Measurements from ENCODE around the gene SPPL2C. TPM values are rescaled to one million over a fixed set of nuclear protein-coding genes. Genes with fewer than 3 reads are reported as not detected.

The SPPL2C gene
- total and polyA plus RNA-seq, 10 of the 15 experiments (the other 5 are each of a cell fraction or from before 2014, with no cell fraction given): not detected

GRCh38 chr17:45863857-45864654, 19.4 kb downstream of the SPPL2C start:
- no peaks in the 10 kb centered on the region for H3K79me2 ChIP-seq (ENCODE audit: control insufficient read depth, insufficient read depth, low read length)
- DNase-seq (ENCODE audit: low read depth, low spot score) (no peak), FAIRE-seq (no peak), ATAC-seq (no peak)
- no peak overlapping the region for H3K4me2 ChIP-seq (ENCODE audit: control insufficient read depth, insufficient read depth)
- no TSS peak for BruUV-seq (replicated peaks)
- H3K4me1 ChIP-seq (ENCODE audit: control insufficient read depth, insufficient read depth, low read length): no peaks in the 10 kb centered on the region
- ChIA-PET CTCF (no interaction called here), RAD21 (ENCODE audit: unreplicated experiment) (no interaction called here), SMC1A (ENCODE audit: uncharacterized antibody, unreplicated experiment) (no interaction called here), POLR2A (no interaction called here)
- no peaks in the 10 kb centered on the region for H3K36me3 ChIP-seq (ENCODE audit: control insufficient read depth in 2 of 2, insufficient read depth in 2 of 2, low read length in 1 of 2)
- TF ChIP-seq CHD1 (IDR thresholded peaks at IDR 0.05; ENCODE audit: low read depth, low read length): no peak
- H2AFZ ChIP-seq (ENCODE audit: control insufficient read depth, low read depth, low read length): no peak overlapping the region
- H3K9ac ChIP-seq (ENCODE audit: control insufficient read depth, insufficient read depth, low read length): no peak overlapping the region
- H3K4me3 ChIP-seq: no peak overlapping the region
- in situ Hi-C loops (cut with MboI) (no loop called here), intact Hi-C loops (cut with micrococcal nuclease; ENCODE audit: unreplicated experiment) (no loop called here)
- no peaks in the 10 kb centered on the region; the same call in 1 of the 2 replicates for H4K20me1 ChIP-seq (ENCODE audit: control insufficient read depth, insufficient read depth)
- no peaks in the 10 kb centered on the region; the same call in 2 of the 3 replicates for H3K9me3 ChIP-seq (replicated peaks; ENCODE audit: control insufficient read depth, insufficient read depth, low read length)
- H3K27me3 ChIP-seq (replicated peaks in 1 of 2; ENCODE audit: control insufficient read depth in 2 of 2, insufficient read depth in 2 of 2, low read length in 1 of 2): peaks cover 0 to 5% of the 10 kb centered on the region in 2 experiments; a peak in 3 of 4 replicates
- 13% methylated on average over 6 of the region's 6 CpGs for WGBS (ENCODE audit: insufficient coverage, insufficient replicate concordance, low lambda C conversion rate, missing lambda C conversion rate)
- no peak overlapping the region for H3K27ac ChIP-seq (ENCODE audit: control insufficient read depth, insufficient read depth)

DNA sequence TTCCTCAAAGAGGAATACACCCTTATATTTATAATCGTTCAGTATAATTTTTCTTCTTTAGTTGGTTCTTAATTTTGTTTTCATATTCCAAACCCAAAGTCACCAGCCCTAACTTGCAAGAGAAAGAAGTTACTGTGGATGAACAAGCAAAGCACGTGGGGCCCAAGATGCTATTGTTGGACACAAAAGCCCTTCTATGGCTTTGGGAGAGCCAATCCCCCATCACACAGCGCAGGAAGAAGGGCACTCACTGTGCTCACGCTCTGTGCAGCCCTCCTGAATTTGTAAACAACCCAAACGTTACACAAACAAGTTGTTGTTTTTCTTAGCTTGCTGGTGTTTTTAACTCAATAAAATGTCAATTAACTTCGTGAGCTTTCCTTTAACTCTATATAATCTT, 22.5 kb downstream of the SPPL2C start:
- intact Hi-C loops (cut with micrococcal nuclease; ENCODE audit: unreplicated experiment): no loop called here
- H3K4me3 ChIP-seq: no peak overlapping the region
- H4K20me1 ChIP-seq (ENCODE audit: control insufficient read depth, insufficient read depth): no peaks in the 10 kb centered on the region
- TF ChIP-seq RAD21 (IDR thresholded peaks at IDR 0.05; ENCODE audit: insufficient read depth, low read depth, low read length) (no peak), TARDBP (IDR thresholded peaks at IDR 0.05; ENCODE audit: borderline replicate concordance) (no peak)
- TF ChIP-seq, protein P1, sequence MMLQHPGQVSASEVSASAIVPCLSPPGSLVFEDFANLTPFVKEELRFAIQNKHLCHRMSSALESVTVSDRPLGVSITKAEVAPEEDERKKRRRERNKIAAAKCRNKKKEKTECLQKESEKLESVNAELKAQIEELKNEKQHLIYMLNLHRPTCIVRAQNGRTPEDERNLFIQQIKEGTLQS (IDR thresholded peaks at IDR 0.05; ENCODE audit: borderline replicate concordance, extremely low read depth, low read depth, low read length): no peak
- no peaks in the 10 kb centered on the region for H3K4me1 ChIP-seq (ENCODE audit: control insufficient read depth, insufficient read depth, low read length)
- no peaks in the 10 kb centered on the region for H3K36me3 ChIP-seq (ENCODE audit: control insufficient read depth in 2 of 2, insufficient read depth in 2 of 2, low read length in 1 of 2)
- no peak overlapping the region for H3K9ac ChIP-seq (ENCODE audit: control insufficient read depth, insufficient read depth, low read length)
- BruUV-seq (replicated peaks): no TSS peak
- no peak overlapping the region for H2AFZ ChIP-seq (ENCODE audit: control insufficient read depth, low read depth, low read length)
- DNase-seq (ENCODE audit: low read depth, low spot score) (no peak), FAIRE-seq (no peak), ATAC-seq (no peak)
- H3K27ac ChIP-seq (ENCODE audit: control insufficient read depth, insufficient read depth): no peak overlapping the region
- ChIA-PET CTCF (interaction anchor here (1.5 kb wide), 1 partner anchor 15 kb away, joined by 4 read pairs; no protein-coding TSS in a partner anchor), RAD21 (ENCODE audit: unreplicated experiment) (no interaction called here), SMC1A (ENCODE audit: uncharacterized antibody, unreplicated experiment) (no interaction called here), POLR2A (no interaction called here)
- H3K4me2 ChIP-seq (ENCODE audit: control insufficient read depth, insufficient read depth): no peak overlapping the region
- H3K27me3 ChIP-seq (replicated peaks in 1 of 2; ENCODE audit: control insufficient read depth in 2 of 2, insufficient read depth in 2 of 2, low read length in 1 of 2): peaks cover 0 to 5% of the 10 kb centered on the region in 2 experiments; a peak in 3 of 4 replicates
- in situ Hi-C loops (cut with MboI): no loop called here
- WGBS (ENCODE audit: insufficient coverage, insufficient replicate concordance, low lambda C conversion rate, missing lambda C conversion rate): 10% methylated on average over 6 of the region's 6 CpGs
- no peaks in the 10 kb centered on the region for H3K79me2 ChIP-seq (ENCODE audit: control insufficient read depth, insufficient read depth, low read length)
- no peaks in the 10 kb centered on the region; the same call in 2 of the 3 replicates for H3K9me3 ChIP-seq (replicated peaks; ENCODE audit: control insufficient read depth, insufficient read depth, low read length)
